NCI-H526 treated with DMSO at 0.1 percent for 48 hours (cell line): Measurements from ENCODE around the gene RAPGEF6.
"Not testable (repeated sequence)": the region's sequence is repeated elsewhere in the genome, so short reads cannot be mapped to it uniquely, and the experiment has no call there.

ENCODE experiments used
- DNase-seq: peaks from one replicate; lab custom pipeline; 2025; lab: John Stamatoyannopoulos, UW

Gene RAPGEF6

DNA sequence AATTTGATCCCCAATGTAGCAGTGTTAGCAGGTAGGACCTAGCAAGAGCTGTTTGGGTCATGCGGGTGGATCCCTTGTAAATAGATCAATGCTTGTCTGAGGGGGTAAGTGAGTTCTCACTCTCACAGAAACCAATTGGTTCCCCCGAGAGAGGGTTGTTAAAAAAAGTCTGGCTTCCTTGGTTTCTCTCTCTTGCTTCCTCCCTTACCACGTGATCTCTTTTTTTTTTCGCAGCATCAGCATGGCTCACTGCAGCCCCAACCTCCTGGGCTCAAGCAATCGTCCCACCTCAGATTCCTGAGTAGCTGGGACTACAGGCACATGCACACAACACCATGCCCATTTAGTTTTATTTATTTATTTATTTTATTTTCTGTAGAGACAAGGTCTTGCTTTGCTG is 26.4 kb downstream of the RAPGEF6 start:
- DNase-seq: no peak

DNA sequence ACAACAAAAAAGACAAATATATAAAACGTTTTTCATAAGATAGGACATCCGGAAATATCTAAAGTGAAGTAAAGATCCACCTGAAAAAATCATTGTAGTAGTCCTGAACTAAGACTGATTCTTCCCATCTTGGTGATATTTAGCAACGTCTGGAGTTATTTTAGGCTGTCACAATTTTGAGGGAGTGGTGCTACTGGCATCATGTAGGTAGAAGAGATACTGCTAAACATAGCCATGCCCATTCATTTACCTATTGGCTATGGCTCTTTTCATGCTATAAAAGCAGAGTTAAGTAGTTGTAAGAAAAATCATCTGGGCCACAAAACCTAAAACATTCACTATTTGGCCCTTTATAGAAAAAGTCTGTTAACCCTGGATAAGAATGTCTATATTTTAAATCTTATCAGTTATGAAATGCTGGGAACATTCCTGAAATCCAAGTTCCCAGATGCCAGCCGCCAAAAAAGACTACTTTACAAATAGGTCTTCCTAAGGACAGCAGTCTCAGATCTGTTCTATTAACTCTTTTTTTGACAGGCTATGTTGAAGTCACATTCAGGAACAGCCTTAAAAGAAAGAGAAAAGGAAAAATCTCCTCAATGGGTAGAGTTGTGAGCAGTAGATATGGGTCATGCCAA is 27.0 kb downstream of the RAPGEF6 start:
- no peak for DNase-seq

DNA sequence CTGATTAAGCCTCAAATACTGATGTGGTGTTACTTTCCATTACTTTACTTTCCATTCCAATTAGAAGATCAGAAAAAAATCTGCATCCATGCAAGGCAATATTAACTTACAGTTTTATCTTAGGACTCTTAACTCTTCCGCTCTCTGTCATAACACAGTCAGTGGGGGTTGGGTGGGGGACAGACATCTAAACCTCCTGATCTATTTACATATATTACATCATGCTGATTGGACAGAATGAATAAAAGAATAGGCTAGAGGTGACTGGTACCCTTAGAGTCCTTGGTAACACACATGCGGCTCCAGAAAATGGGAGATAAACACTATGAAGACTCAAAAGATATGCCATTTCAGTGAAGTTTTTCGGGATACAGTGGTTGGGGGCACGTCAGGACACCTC is 27.6 kb downstream of the RAPGEF6 start:
- DNase-seq: no peak

DNA sequence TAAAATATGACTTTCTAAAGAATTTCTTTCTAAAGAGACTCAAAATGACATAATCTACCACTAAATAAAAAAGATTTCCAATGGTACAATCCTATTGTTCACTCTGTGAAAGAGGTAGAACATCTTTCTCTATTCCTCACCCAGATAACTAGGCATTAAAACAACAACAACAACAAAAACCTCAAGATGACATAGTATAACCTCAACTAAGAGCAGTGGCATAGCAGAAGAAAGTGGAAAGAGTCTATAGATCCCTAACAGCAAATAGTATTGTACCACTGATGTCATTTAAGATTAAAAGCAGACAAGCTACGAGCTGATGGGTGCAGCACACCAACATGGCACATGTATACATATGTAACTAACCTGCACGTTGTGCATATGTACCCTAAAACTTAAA is 29.9 kb downstream of the RAPGEF6 start:
- no peak for DNase-seq

DNA sequence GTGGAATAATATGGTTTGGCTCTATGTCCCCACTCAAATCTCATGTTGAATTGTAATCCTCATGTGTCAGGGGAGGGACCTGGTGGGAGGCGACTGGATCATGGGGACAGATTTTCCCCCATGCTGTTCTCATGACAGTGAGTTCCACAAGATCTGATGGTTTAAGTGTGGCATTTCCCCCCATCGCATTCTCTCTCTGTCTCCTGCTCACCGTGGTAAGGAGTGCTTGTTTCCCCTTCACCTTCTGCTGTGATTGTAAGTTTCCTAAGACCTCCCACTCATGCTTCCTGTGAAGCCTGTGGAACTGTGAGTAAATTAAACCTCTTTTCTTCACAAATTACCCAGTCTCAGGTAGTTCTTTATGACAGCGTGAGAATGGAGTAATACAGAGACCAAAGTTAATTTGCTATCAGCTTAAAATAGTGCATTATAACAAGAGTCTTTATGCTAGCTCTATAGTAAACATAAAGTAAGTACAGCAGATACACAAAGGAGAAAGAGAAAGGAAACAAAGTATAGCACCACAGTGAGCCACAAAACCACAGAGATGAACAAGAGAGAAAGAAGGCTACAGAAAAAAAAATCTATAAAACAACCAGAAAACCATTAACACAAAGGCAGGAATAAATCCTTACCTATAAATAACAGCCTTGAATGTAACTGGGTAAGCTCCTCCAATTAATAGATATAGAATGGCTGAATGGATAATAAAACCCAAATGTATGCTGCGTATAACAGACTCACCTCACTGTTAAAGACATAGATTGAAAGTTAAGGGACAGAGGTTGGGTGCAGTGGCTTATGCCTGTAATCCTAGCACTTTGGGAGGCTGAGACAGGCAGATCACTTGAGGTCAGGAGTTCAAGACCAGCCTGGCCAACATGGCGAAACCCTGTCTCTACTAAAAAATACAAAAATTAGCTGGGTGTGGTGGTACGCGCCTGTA is 39.7 kb downstream of the RAPGEF6 start:
- no peak for DNase-seq

DNA sequence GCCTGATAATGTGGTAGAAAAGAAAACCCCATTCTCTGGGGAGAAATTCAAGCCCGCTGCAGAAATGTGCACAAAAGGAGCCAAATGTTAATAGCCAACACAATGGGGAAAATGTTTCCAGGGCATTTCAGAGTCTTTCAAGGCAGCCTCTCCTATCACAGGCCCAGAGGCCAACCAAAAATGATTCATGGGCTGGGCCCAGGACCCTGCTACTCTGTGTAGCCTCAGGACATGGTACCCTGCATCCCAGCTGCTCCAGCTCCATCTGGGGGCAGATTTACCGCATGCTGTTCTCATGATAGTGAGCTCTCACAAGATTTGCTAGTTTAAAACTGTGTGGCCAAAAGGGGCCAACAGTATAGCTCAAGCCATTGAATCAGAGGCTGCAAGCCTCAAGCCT is 41.1 kb downstream of the RAPGEF6 start:
- no peak for DNase-seq

DNA sequence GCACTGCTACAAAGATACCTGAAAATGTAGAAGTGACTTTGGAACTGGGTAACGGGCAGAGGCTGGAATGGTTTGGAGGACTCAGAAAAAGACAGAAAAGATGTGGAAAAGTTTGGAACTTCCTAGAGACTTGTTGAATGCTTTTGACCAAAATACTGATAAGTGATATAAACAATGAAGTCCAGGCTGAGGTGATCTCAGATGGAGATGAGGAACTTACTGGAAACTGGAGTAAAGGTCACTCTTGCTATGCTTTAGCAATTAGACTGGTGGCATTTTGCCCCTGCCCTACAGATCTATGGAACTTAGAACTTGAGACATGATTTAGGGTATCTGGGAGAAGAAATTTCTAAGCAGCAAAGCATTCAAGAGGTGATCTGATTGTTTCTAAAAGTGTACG is 41.6 kb downstream of the RAPGEF6 start:
- DNase-seq: not testable (repeated sequence)

DNA sequence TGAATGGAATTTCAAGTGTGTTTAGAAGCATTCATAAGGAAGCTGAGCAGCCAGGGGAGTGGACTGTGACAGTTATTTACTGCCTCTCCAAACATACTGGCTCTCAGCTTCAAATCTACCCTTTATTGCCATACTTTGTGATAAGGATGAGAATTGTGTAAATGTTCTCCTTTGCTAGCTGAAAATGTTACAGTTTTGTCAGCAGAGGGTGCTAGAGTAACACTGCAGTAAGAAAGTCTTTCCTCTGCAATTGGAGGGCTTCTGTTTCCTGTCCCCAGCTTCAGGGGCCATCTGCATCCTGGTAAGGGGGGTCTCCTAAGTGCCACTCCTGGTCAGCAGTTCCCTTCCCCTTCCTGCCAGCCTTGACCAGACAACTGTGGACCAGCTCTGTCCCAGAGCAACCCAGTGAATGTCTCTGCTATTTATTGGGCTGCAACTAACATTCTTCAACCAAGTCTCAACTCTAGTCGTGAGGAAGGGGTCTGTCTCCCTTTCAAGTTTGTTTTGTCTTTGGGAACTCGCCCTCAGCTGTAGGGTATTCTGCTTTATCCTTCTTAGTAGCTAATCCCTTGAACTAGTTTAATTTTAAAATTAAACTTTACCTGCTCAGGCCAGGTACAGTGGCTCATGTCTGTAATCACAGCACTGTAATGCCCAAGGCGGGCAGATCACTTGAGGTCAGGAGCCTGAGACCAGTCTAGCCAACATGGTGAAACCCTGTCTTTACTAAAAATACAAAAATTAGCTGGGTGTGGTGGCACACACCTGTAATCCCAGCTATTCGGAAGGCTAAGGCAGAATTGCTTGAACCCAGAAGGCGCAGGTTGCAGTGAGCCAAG is 45.3 kb downstream of the RAPGEF6 start:
- peak; percentile 0 for DNase-seq

DNA sequence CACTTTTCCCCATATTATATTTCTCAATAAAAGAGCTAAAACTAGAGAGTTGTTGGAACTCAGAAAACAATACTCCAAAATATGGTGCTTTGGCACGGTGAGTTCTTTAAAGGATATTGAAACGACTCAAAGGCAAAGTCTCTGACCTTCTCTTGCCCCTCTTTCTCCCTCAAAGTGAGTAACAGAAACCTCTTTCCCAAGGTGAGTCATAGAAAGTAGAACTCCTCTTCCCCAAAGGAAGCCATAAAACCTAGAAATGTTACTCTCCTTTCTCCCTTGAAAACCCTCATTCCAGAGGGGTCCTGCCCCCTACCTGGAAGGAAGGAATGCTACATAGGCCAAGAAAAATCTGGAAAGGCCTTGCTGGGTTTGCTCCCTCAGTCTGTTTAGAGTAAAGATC is 47.5 kb downstream of the RAPGEF6 start:
- DNase-seq: no peak

DNA sequence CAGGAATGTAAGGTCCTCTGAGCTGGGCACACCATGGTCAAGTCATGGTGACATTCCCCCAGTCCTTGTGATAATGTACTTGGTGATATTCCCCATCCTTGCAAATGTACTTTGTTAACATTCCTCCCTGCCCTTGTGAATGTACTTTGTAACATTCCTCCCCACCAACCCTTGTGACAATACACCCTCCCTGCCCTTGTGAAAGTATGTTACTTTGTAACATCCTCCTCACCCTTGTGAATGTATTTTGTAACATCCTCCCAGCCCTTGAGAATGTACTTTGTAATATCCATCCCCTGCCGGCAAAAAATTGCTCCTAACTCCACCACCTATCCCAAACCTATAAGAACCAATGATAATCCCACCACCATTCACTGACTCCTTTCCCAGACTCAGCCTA is 53.3 kb downstream of the RAPGEF6 start:
- no peak for DNase-seq

DNA sequence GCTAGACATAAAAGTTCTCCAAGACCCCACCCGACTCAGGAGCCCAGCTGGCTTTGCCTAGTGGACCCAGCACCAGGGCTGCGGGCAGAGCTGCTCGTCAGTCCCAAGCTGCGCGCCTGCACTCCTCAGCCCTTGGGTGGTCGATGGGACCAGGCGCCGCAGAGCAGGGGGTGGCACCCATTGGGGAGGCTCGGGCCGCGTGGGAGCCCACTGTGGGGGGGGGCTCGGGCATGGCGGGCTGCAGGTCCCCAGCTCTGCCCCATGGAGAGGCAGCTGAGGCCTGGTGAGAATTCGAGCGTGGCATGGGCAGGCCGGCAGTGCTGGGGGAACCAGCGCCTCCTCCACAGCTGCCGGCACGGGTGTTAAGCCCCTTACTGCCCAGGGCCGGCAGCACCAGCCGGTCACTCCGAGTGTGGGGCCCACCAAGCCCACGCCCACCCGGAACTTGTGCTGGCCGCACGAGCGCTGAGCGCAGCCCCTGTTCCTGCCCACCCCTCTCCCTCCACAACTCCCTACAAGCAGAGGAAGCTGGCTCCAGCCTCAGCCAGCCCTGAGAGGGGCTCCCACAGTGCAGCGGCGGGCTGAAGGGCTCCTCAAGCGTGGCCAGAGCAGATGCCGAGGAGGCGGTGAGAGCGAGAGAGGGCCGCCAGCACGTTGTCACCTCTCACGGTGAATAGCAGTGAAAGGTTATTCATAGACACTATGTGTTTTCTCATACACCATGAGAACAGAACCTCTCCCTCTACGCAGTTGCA is 54.9 kb downstream of the RAPGEF6 start:
- DNase-seq: no peak

DNA sequence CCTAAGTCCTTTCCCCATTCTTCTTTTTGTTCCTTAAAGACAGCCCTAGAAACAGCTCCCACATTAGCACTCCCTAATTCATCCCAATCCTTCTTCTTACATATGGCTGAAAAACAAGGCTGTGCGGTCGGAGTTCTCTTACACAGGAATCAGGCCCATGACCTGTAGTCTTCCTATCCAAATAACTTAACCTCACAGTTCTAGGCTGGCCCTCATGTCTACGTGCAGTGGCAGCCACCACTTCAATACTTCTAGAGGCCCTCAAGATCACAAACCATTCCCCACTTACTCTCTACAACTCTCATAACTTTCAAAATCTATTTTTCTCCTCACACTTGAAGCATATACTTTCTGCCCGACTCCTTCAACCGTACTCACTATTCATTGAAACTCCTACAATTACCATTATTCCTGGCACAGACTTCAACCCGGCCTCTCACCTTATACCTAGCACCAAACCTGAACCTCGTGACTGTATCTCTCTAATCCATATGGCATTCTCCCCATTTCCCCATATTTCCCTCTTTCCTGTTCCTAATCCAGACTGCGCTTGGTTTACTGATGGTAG is 59.3 kb downstream of the RAPGEF6 start:
- no peak for DNase-seq

DNA sequence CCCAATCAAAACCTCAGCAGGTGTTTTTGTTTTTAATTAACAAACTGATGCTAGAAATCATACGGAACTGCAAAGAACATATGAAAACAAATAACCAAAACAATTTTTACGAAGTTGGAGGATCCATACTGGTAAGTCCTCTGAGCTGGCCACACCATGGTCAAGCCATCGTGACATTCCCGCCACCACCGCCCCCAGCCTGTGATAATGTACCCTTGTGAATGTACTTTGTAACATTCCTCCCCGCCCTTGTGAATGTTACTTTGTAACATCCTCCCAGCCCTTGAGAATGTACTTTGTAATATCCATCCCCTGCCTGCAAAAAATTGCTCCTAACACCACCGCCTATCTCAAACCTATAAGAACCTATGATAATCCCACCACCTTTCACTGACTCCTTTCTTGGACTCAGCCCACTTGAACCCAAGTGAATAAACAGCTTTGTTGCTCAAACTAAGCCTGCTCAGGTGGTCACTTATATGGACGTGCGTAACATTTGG is 63.3 kb downstream of the RAPGEF6 start:
- DNase-seq: no peak

DNA sequence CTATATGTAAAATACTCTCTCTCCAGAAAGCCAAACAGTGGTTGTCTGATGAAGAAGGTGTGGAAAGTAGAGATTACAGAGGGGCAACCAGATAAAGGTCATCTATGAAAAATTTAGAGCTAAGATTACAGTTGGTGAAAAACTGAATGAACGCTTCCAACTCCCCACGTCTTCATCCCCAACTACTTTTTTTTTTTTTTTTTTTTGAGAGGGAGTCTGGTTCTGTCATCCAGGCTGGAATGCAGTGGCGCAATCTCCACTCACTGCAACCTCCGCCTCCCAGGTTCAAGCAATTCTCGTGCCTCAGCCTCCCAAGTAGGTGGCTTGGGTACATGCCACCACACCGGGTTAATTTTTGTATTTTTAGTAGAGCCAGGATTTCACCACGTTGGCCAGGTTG is 64.3 kb downstream of the RAPGEF6 start:
- DNase-seq: no peak

DNA sequence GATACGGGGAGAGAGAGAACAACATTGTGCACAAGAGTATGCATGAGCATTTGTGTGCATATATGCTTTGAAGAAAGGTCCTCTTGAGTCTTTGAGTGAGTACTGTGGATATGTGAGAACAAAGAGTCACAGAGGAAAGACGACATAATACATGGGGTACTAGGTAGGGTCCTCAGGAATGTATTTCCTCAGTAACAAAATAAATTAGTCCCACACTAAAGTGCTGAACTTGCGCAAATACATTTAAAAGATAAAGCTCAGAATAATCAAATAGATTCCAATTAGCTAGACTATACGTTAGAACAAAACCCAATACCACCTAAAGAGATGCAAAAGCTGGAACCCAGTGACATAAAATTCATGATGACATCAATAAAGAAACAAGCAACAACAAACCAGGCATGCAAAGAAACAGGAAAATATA is 70.8 kb downstream of the RAPGEF6 start:
- no peak for DNase-seq

DNA sequence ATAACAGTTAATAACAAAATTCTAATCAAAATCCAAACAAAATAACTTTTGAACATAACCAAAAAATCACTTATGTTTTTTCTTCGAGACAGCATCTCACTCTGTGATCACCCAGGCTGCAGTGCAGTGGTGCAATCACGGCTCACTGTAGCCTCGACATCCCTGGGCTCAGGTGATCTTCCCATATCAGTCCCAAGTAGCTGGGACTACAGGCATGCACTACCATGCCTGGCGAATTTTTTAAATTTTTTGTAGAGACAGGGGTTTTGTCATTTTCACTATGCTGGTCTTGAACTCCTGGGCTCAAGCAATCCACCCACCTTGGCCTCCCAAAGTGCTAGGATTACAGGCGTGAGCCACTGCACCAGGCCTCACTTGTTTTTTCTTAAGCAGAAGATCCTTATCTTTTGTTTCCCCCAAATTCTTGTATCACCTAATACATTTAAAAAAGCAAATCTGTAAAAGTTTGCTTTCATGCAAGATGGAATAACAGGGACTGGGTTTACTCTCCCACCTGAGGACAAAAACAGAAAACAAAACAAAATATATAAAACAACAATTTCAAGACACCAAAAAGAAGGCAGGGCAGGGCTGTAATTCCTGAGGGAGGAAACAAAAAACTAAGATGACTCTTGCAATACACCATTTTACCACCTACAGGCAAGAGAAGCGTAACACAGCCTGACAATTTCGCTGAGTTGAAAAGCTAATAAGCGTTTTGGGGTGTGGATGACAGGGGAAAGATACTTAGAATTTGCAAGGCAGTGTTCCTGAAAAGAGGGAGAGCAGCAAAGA is 71.4 kb downstream of the RAPGEF6 start:
- no peak for DNase-seq

DNA sequence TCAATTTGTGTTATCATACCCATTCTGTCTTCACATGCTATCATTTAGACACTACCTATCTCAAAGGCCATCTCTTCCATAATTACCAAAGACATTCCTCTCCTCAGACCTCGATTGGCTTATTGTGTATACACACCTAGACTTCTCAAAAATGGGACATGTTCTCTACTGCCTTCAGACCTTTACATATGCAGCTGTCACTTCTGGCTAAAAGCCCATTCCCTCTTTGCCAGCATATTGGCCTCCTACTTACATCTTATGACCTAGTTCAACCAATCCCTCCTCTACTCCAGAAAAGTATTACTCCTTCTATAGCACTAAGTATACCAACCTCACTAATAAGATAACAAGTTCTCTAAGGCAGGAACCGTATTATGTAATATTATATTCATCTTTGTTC is 84.4 kb downstream of the RAPGEF6 start:
- DNase-seq: no peak

DNA sequence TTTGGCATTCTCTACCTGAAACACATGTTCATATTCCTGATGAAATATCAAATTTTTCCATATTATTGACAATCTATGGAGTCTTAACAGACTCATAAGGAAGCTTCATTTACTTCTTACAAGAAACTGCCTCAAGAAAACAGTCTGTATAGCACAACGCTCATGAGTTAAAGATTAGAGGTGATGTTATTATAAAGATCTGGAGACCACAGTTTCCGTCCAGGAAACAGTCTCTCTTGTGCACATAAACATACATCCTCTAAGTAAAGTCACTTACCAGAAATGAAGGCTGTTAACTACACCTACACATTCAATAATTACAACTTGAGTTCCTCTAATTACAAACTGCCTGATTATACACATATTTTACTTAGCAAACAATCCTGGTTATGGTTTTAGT is 86.9 kb downstream of the RAPGEF6 start:
- no peak for DNase-seq

DNA sequence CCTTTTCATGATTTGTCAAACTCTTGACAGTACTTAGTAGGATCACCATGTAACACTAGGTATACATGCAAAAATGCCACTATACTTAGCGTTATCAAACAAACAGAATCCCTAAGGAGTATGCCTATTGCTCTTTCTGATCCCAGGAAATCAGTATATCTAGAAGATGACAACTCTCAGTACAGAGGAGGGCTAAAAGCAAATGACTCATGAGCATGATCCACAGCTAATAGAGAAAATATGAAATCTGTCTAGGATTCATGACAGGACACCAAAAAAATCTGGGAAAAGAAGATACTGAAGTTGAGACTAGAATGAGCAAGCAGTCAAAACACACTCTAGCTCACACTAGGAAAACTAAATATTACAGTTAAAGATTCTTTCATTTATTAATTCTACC is 89.2 kb downstream of the RAPGEF6 start:
- no peak for DNase-seq

DNA sequence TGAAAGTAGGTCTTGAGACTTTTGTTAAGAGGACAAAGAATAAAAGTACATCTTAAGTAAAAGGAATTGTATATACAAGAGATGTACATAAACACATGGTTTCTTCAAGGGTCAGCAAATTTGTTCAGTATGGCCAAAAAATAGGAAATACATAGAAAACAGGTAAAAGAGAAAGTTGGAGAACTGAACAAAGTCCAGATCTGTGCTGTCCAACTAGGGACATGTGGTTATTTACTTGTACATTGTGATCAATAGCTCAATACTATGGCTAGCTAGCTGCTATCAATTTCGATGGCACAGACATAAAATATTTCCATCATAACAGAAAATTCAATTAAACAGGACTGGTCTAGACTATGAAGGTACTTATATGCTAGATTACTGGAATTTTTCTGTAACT is 92.3 kb downstream of the RAPGEF6 start:
- no peak for DNase-seq

DNA sequence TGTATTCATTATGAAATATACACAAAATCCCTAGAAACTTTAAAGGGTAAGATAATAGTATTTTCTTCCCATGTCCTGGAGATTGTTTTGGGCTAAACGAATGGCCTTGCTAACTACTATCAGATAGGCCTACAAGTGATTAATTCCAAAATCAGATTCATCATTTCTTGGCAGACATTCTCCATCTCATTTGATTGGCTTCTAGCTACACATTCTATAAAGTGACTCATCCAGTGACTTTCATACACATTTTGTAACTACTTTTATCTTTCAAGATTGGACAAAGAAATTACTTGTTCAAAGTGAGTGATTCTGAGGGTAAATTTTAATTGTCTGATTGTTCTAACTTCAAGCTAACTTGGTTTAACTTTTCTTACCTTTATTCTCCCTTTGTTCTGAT is 93.3 kb downstream of the RAPGEF6 start:
- no peak for DNase-seq
